ENCODE data around the gene SPATC1L. TPM values are rescaled to one million over a fixed set of nuclear protein-coding genes. Genes with fewer than 3 reads are reported as not detected.

SPATC1L gene
- total and polyA plus RNA-seq, 2 donors: 3.6 to 20.4 TPM

- no peak for DNase-seq (ENCODE audit: extremely low spot score)
- 80% methylated on average over 13 of the region's 13 CpGs for WGBS
- no peak overlapping the region for H3K27ac ChIP-seq (ENCODE audit: low read depth)
- H3K4me3 ChIP-seq (ENCODE audit: low read depth, low read length): no peak overlapping the region
- no peaks in the 10 kb centered on the region for H3K4me1 ChIP-seq (ENCODE audit: insufficient read depth)
- peaks cover 9% of the 10 kb centered on the region for H3K36me3 ChIP-seq (ENCODE audit: insufficient read depth)
Measured at GRCh38 chr21:46199436-46200373, 15.4 kb upstream of the SPATC1L start.

GRCh38 chr21:46196733-46197132 is 12.5 kb upstream of the SPATC1L start:
- no peak overlapping the region for H3K4me3 ChIP-seq (ENCODE audit: low read depth, low read length)
- 89% methylated on average over 20 of the region's 20 CpGs for WGBS
- H3K4me1 ChIP-seq (ENCODE audit: insufficient read depth): no peaks in the 10 kb centered on the region
- peaks cover 9% of the 10 kb centered on the region for H3K36me3 ChIP-seq (ENCODE audit: insufficient read depth)
- no peak for DNase-seq (ENCODE audit: extremely low spot score)
- no peak overlapping the region for H3K27ac ChIP-seq (ENCODE audit: low read depth)

GRCh38 chr21:46195595-46196195 is 11.4 kb upstream of the SPATC1L start:
- no peak for DNase-seq (ENCODE audit: extremely low spot score)
- H3K27ac ChIP-seq (ENCODE audit: low read depth): no peak overlapping the region
- no peaks in the 10 kb centered on the region for H3K4me1 ChIP-seq (ENCODE audit: insufficient read depth)
- WGBS: 90% methylated on average over 20 of the region's 20 CpGs
- peaks cover 9% of the 10 kb centered on the region for H3K36me3 ChIP-seq (ENCODE audit: insufficient read depth)
- no peak overlapping the region for H3K4me3 ChIP-seq (ENCODE audit: low read depth, low read length)

- no peak for DNase-seq (ENCODE audit: extremely low spot score)
- Histone ChIP-seq H3K4me3 (ENCODE audit: low read depth, low read length) (no peak overlapping the region), H3K27ac (ENCODE audit: low read depth) (no peak overlapping the region), H3K4me1 (ENCODE audit: insufficient read depth) (no peaks in the 10 kb centered on the region), H3K36me3 (ENCODE audit: insufficient read depth) (peaks cover 8% of the 10 kb centered on the region)
- 88% methylated on average over 34 of the region's 34 CpGs for WGBS
Measured at GRCh38 chr21:46194374-46195334, 10.4 kb upstream of the SPATC1L start.

GRCh38 chr21:46193829-46194373 is 9.6 kb upstream of the SPATC1L start:
- 95% methylated on average over 10 of the region's 10 CpGs for WGBS
- no peak overlapping the region for H3K27ac ChIP-seq (ENCODE audit: low read depth)
- H3K4me1 ChIP-seq (ENCODE audit: insufficient read depth): no peaks in the 10 kb centered on the region
- H3K36me3 ChIP-seq (ENCODE audit: insufficient read depth): peaks cover 7% of the 10 kb centered on the region
- no peak for DNase-seq (ENCODE audit: extremely low spot score)
- H3K4me3 ChIP-seq (ENCODE audit: low read depth, low read length): no peak overlapping the region

GRCh38 chr21:46191686-46192575 is 7.7 kb upstream of the SPATC1L start:
- H3K36me3 ChIP-seq (ENCODE audit: insufficient read depth): peaks cover 7% of the 10 kb centered on the region
- WGBS: 94% methylated on average over 20 of the region's 20 CpGs
- no peak for DNase-seq (ENCODE audit: extremely low spot score)
- no peak overlapping the region for H3K27ac ChIP-seq (ENCODE audit: low read depth)
- H3K4me1 ChIP-seq (ENCODE audit: insufficient read depth): no peaks in the 10 kb centered on the region
- no peak overlapping the region for H3K4me3 ChIP-seq (ENCODE audit: low read depth, low read length)

- no peak for DNase-seq (ENCODE audit: extremely low spot score)
- no peak overlapping the region for H3K27ac ChIP-seq (ENCODE audit: low read depth)
- WGBS: 85% methylated on average over 4 of the region's 4 CpGs
- no peaks in the 10 kb centered on the region for H3K4me1 ChIP-seq (ENCODE audit: insufficient read depth)
- H3K4me3 ChIP-seq (ENCODE audit: low read depth, low read length): no peak overlapping the region
- H3K36me3 ChIP-seq (ENCODE audit: insufficient read depth): peaks cover 5% of the 10 kb centered on the region
Measured at GRCh38 chr21:46191257-46191685, 7.0 kb upstream of the SPATC1L start.

GRCh38 chr21:46190491-46191131 is 6.4 kb upstream of the SPATC1L start:
- DNase-seq (ENCODE audit: extremely low spot score): no peak
- Histone ChIP-seq H3K4me1 (ENCODE audit: insufficient read depth) (no peaks in the 10 kb centered on the region), H3K4me3 (ENCODE audit: low read depth, low read length) (no peak overlapping the region), H3K27ac (ENCODE audit: low read depth) (no peak overlapping the region), H3K36me3 (ENCODE audit: insufficient read depth) (peaks cover 3% of the 10 kb centered on the region)
- 92% methylated on average over 15 of the region's 15 CpGs for WGBS

DNA sequence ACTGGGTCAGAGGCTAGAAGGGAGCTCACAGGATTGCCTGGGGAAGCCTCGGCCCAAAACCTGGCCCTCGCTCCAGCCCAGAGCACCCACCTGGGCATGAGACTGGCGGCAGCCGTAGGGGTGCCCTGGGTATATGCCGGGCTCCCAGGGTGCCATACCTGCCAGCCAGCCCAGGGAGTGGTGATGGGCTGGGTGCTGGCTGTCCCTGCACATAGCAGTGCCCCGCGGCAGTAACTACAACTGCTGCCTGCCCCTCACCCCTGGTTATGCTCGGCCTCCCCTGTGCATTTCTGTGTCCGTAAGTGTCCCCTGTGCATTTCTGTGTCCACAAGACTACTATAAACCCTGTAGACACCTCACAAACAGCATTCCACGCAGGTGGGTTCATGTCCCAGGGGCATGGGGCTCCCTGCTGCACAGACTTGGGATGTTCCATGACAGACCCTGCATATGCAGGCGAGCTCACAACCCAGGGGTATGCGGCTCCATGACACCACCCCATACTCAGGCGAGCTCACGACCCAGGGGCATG is 5.8 kb upstream of the SPATC1L start:
- H3K36me3 ChIP-seq (ENCODE audit: insufficient read depth): peaks cover 1% of the 10 kb centered on the region
- WGBS: 91% methylated on average over 14 of the region's 14 CpGs
- no peaks in the 10 kb centered on the region for H3K4me1 ChIP-seq (ENCODE audit: insufficient read depth)
- no peak for DNase-seq (ENCODE audit: extremely low spot score)
- H3K4me3 ChIP-seq (ENCODE audit: low read depth, low read length): no peak overlapping the region
- H3K27ac ChIP-seq (ENCODE audit: low read depth): no peak overlapping the region

GRCh38 chr21:46189213-46189958 is 5.1 kb upstream of the SPATC1L start:
- Histone ChIP-seq H3K36me3 (ENCODE audit: insufficient read depth) (no peaks in the 10 kb centered on the region), H3K4me1 (ENCODE audit: insufficient read depth) (no peaks in the 10 kb centered on the region), H3K27ac (ENCODE audit: low read depth) (no peak overlapping the region), H3K4me3 (ENCODE audit: low read depth, low read length) (no peak overlapping the region)
- DNase-seq (ENCODE audit: extremely low spot score): no peak
- 69% methylated on average over 9 of the region's 9 CpGs for WGBS
